Ammon's horn (tissue), 1 donor: Measurements from ENCODE around the gene KIRREL3.
A peak's percentile ranks its signal among the peaks of the same experiment; 100 is the strongest.

ENCODE experiments used
- DNase-seq: peaks from one replicate; pipeline ENCODE4 v3.0.0-alpha.2; 2016; ENCODE audit warnings: low spot score

Gene KIRREL3

GRCh38 chr11:127000291-127000968 is at the start of gene KIRREL3:
KIRREL3 (minus strand) TSS chr11:127000770.
- peak; percentile 87 for DNase-seq

- DNase-seq, result no peak
These were observed 49.6 kb upstream of the KIRREL3 start for GRCh38 chr11:127050186-127050585.

DNA sequence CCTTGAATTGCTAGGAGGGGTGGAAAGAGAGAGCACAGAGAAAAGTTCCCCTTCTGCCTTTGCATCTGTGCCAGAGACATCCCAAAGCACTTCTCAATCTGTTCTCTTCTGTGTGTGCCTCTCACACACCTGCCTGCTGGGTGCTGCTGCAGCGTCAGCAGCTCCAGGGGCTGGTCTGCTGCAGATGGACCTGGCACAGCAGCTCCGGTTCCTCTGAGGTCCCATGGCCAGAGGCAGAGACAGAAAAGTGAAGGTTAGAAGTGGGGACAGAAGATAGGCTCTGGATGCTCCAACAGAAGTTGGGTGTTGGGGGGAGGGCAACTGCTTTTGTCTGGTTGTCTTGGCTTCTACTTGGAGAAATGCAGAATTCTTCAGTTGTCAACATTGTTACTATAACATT is 48.9 kb upstream of the KIRREL3 start:
- no peak for DNase-seq

GRCh38 chr11:127044535-127044934 is 44.0 kb upstream of the KIRREL3 start:
- no peak for DNase-seq

DNA sequence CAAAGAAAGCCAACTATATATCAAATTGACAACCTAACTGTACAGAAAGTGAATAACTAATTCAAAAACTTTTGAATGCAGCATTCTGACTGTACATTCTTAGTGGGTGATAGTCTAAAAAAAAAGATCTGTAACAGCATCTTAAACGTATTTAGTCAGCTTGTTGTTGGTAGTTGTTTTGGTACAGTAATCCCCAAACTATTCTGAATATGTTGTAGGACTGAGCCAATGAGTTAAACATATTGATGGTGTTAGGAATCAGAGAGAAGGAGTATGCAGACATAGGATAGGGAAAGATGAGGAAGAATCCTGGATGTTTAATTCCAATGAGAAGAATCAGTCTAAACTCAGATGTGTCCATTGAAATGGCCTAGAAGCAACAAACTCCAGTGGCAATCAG is 41.9 kb upstream of the KIRREL3 start:
- DNase-seq, result no peak

GRCh38 chr11:127039591-127039990 is 39.0 kb upstream of the KIRREL3 start:
- no peak for DNase-seq

DNA sequence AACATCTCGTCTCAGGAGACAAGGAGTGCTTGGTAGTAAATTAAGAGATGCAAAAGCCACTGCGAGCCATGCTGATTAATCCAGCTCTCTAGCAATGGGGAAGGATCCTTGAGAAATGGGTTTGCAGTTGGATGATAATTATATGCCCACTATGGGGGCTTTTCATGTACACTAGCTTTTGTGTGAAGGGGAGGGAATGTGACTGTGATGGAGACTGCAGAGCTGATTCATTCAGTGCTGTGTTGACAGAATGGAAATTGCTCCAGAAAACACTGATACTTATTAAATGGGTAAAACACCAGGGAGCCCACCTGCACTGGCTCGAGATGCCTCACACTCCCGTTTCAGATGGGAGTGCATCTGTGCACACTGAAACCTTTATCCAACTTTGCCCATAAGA is 37.0 kb upstream of the KIRREL3 start:
- DNase-seq, result no peak

DNA sequence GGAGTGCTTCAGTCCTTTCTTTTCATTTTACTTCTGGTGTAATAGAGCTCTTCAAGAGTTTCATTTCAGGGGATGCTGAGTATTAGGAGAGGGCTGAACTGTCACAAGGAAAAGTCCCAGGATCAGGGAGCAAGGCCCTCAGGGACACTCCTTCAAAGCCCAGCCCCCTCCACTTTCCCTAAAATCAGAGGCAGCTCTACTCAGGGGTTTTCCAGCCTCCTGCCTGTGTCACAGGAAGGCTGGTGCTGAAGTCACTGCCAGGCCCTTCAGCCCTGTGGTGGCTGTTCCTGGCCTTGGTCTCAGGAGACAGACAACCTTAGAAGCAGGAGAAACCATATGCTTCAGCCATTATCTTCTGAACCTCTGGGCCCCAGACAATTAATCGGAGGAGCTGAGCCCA is 36.4 kb upstream of the KIRREL3 start:
- no peak for DNase-seq

DNA sequence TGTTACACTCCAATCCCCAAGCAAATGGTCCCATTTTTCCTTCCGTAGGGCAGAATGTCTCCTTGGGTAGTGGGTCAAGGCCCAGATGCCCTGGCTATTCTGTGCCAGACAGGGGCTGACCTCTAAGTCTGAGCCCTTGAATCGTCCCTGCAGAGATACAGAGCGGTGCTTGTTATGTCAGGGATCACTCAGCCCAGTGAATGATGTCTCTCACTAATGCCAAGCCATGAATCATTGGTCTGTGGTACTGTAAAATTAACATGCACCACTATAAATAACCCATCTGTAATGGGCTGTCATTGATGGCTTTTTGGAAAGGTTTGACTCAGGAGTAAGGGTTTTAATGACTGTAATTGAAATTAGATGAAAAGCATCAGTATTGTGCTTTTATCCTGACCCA is 35.3 kb upstream of the KIRREL3 start:
- no peak for DNase-seq

DNA sequence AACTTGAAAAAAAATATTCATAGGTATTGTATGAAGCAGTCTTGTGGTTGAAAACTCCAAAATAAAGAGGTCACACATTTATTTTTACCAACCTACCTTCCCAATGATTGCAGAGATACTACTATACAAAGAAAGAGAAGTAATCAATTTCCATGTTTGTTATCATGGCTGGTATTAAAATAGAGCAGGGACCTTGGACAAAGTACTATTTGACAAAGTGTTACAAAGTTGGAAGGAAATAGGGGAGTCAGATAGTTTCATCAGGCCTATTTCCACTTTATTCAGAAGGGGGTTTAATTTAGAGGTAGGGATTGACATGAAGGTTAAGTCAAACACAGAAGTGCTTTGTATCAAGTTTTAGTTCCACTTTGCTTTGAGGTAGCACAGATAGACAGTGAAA is 34.4 kb upstream of the KIRREL3 start:
- no peak for DNase-seq

DNA sequence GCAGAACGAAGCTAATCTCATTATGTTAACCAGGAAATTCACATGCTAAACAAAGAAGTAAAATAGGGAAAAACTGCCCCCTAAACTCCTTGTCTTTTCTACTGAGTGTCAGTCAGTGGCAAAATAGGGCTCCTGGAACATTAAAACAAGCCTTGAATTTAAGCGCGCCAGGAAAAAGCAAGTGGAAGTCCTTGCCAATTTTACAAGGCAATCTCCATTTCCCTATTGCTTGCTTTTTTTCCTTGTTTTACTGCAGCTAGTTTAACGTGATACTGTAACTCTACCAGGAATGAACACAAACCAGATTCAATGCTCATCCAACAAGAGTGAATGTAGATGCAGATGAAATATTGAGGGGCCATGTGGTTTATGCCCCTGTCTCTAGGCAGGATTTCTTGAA is 28.1 kb upstream of the KIRREL3 start:
- DNase-seq, result no peak

- DNase-seq, result no peak
These were observed 27.2 kb upstream of the KIRREL3 start for GRCh38 chr11:127027789-127028188.

- DNase-seq, result peak; percentile 38
These were observed 26.4 kb upstream of the KIRREL3 start for GRCh38 chr11:127027000-127027399.

DNA sequence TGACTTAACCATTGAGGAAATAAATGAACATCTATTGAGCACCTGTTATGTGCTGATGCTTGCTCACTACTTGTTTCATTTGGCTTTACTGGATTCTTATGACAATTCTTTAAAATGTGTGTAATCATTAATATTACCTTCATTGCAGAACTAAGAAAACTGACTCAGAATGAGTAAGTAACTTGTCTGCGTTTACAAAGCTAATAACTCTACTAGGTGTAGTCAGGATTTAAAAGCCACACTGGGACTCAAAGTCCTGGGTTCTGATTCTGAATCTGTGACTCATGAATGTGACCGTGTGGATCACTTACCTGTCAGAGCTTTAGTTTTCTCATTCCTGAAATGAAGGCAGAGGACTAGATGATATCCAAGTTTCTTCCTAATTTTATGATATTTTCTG is 23.4 kb upstream of the KIRREL3 start:
- DNase-seq, result no peak

DNA sequence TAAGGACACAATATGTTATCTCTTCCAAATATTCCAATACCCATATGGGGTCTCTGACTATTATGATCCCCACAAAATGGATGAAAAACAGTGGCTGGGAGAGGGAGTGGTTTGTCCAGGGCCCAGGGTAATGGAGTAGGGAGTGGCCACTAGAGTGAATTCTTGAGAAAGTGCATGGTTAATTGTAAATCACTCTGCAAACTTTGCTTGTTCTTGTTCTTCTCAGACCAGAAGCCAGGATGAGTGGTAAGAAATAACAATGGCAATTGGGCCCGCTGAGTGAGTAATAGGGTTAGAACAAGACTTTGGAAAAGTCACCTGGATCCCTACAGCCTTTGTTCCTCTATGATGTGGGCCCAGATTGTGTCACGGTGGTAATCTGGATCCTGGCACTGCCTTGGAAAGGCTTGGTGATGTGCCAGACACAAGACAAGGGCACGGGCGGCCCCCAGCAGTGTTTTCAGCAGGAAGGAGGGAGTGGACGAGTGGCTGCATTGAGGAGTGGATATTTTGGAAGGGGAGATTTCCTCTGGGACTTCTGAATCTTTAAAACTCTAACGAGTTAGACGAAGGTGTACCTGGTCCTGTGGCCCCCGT is 18.2 kb upstream of the KIRREL3 start:
- DNase-seq, result no peak

- no peak for DNase-seq
These were observed 16.9 kb upstream of the KIRREL3 start for GRCh38 chr11:127017482-127017881.

- no peak for DNase-seq
These were observed 13.0 kb upstream of the KIRREL3 start for GRCh38 chr11:127013550-127013949.

DNA sequence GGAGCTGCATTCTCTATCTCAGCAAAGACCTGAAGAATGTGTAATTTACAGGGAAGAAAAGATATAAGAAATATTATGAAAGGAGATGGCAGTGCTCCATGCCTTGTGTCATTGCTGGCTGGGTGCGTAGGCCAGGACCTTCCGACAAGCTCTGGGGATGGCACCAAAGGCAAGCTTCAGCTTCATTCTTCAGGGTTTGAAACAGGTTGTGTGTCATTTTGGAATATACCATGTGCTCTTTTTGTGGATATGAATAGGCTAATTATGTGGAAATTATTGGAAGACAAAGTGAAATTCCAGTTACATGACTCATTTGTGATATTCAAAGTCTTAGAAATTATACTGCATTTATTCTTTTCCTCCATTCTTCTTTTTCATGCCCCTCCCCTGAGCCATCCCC is 5.7 kb upstream of the KIRREL3 start:
- no peak for DNase-seq

GRCh38 chr11:127003260-127003981 is 2.9 kb upstream of the KIRREL3 start:
- DNase-seq, result peak; percentile 64

- no peak for DNase-seq
These were observed 2.2 kb upstream of the KIRREL3 start for GRCh38 chr11:127002669-127003259.

DNA sequence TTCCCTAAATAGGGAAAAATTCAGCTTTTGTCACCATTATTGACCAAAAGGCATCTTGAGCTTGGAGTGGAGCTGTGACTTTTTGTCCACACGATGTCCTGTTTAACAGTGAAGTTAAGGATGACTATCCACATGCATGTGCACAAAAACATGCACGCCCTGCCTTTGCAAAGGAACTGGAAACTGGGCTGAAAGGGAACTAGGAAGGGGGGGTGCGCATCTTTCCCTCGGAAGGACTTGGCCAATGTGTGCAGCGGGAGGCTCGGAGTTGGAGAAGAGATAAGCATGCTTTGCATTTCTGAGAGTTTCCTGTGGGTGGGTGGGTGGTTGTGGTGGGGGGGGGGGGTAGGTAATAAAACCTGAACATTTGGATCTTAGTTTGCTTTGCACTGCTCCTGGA is 411 bp upstream of the KIRREL3 start:
- peak; percentile 60 for DNase-seq

DNA sequence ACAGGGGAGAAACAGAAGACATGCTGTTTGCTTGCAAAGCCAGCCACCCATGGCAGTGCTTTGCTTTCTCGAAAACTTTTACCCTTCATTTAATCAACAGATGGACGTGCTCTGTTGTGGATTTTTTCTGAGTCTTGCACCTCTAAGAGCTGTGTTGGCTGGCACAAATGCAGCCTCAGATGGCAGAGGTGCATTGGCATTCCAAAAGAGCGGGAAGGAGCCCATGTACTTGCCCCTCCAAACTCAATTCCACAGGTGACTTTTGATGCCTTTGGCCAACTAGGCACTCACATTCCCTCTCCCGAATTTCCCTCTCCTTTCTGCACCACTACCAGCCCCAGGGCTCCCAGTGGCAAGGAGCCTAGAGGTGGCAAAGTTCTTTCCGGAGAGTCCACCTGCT is 1.2 kb downstream of the KIRREL3 start:
- no peak for DNase-seq

GRCh38 chr11:126997641-126998040 is 2.9 kb downstream of the KIRREL3 start:
- no peak for DNase-seq
